Sigmoid colon (tissue), 4 donors: ENCODE measurements around the gene GRIK4.

Experiments
- CTCF ChIP-seq, 4 experiments: fragments of 450-650 bp in 3 of 4; fragments of 200-600 bp in 1 of 4; IDR thresholded peaks; one replicate each; pipeline ENCODE4 v1.5.1; 2016 to 2019; ENCODE audit warnings: antibody characterized with exemption in 4 of 4, mild to moderate bottlenecking in 3 of 4, moderate library complexity in 2 of 4
- POLR2A ChIP-seq, 2 donors: fragments of 450-650 bp; IDR thresholded peaks; one replicate each; pipeline ENCODE4 v1.6.1; 2016; ENCODE audit warnings: antibody characterized with exemption in 2 of 2, mild to moderate bottlenecking in 2 of 2, moderate library complexity in 2 of 2
- POLR2AphosphoS5 ChIP-seq, 4 donors: sonication (generic); formaldehyde crosslinking; IDR thresholded peaks; one replicate each; pipeline ENCODE4 v1.6.1; 2017; ENCODE audit warnings: antibody characterized with exemption in 4 of 4

GRCh38 chr11:120563703-120564572, 52.4 kb downstream of the GRIK4 start:
- TF ChIP-seq POLR2A (IDR thresholded peaks at IDR 0.05) (no peak), POLR2AphosphoS5 (IDR thresholded peaks at IDR 0.05) (no peak), CTCF (IDR thresholded peaks at IDR 0.05) (no peak)
